Activated CD4-positive, alpha-beta T cell treated with anti-CD3 and anti-CD28 coated beads for 36 hours (primary cell): ENCODE measurements around the gene AFG3L2. TPM values are rescaled to one million over a fixed set of nuclear protein-coding genes. Genes with fewer than 3 reads are reported as not detected.
A peak's percentile ranks its signal among the peaks of the same experiment; 100 is the strongest.
"Not testable (repeated sequence)": the region's sequence is repeated elsewhere in the genome, so short reads cannot be mapped to it uniquely, and the experiment has no call there.

Experiments used
- ATAC-seq: fragments of 200-7000 bp; cut with Tn5 transposase; one replicate; pipeline ENCODE4 v1.10.0; 2021; ENCODE audit warnings: mild to moderate bottlenecking, moderate library complexity
- CTCF ChIA-PET: fragments of 350-600 bp; sonication (Branson Sonifier 250); formaldehyde crosslinking; loops from one replicate; lab custom pipeline; 2021; ENCODE audit warnings: antibody characterized with exemption; lab: Charles Lee
- POLR2A ChIA-PET: fragments of 350-600 bp; sonication (Branson Sonifier 250); formaldehyde crosslinking; loops from one replicate; lab custom pipeline; 2021; ENCODE audit warnings: antibody characterized with exemption, inconsistent platforms; lab: Charles Lee
- DNase-seq: peaks from one replicate; pipeline ENCODE4 v3.0.0-alpha.2; 2020
- H3K27ac Mint-ChIP-seq: one replicate; pipeline ENCODE4 v1.8.0; 2021; ENCODE audit warnings: mixed read lengths
- H3K27me3 Mint-ChIP-seq: one replicate; pipeline ENCODE4 v1.8.0; 2021; ENCODE audit warnings: mixed read lengths
- H3K36me3 Mint-ChIP-seq: one replicate; pipeline ENCODE4 v1.8.0; 2021; ENCODE audit warnings: low read depth, mixed read lengths
- H3K4me1 Mint-ChIP-seq: one replicate; pipeline ENCODE4 v1.8.0; 2021; ENCODE audit warnings: mixed read lengths
- H3K4me3 Mint-ChIP-seq: one replicate; pipeline ENCODE4 v1.8.0; 2021; ENCODE audit warnings: mild to moderate bottlenecking, moderate library complexity, mixed read lengths
- H3K9me3 Mint-ChIP-seq: one replicate; pipeline ENCODE4 v1.8.0; 2021; ENCODE audit warnings: low read depth, mixed read lengths
- intact Hi-C, 2 experiments: fragments of 100-400 bp; cut with DNase I in 1 of 2; cut with micrococcal nuclease in 1 of 2; formaldehyde crosslinking; loops; one replicate each; pipeline versions ENCODE4 v1.14.2 to v1.15.1; 2022 to 2024; cut with DNase I, micrococcal nuclease
- total RNA-seq, 2 experiments: library from RNA; stranded (reverse); gene quantifications; one replicate each; pipeline ENCODE4 v1.2.3, GENCODE V29; 2021

The AFG3L2 gene
- total RNA-seq, 2 experiments from 2014 or later: 38.0 to 56.5 TPM

DNA sequence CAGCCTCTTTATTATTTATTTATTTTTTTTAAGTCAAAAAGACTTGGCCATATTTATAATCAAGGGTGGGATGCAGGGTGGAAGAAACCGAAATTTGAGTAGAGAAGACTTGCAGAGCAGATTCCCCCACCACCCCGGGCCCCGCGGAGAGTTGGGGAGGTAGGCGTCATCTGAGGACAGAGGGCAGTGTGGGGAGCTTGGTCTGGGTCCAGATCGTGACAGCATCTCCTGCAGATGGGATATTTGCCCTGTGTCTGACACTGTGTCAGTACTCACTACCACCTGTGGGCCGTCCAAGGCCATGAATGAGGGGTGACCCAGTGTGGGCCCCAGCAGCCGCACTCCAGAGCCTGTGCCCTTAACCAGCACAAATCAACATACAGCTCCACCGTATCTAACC lies 20.2 kb upstream of the AFG3L2 start:
- no peak for ATAC-seq
- no peak overlapping the region for H3K27ac Mint-ChIP-seq
- ChIA-PET CTCF (no interaction called here), POLR2A (no interaction called here)
- no peak for DNase-seq
- H3K27me3 Mint-ChIP-seq: peaks cover 14% of the 10 kb centered on the region
- intact Hi-C loops: loop anchor here in 1 of 2 experiments (10.0 kb wide), 1 partner anchor 538 kb away; no protein-coding TSS in a partner anchor
- no peaks in the 10 kb centered on the region for H3K4me1 Mint-ChIP-seq
- no peaks in the 10 kb centered on the region for H3K36me3 Mint-ChIP-seq
- H3K9me3 Mint-ChIP-seq: no peaks in the 10 kb centered on the region
- H3K4me3 Mint-ChIP-seq: no peak overlapping the region

DNA sequence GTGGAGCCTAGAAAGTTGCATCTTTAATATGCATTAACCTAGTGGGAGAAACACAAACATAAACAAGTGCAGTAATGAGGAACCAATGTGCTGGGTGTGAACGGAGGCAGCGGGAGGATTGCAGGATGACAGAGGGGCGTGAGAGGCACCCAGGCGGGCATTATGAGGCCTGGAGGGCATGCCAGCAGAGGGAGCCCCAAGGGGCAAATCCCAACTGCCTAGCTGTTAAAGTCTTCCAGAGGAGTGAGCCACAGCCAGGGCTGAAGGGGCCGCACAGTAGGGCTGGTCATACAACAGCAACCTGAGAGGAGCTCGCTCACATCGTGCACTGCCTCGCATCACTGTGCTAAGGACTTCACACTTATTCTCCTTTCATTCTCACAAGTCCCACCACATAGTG lies 17.4 kb upstream of the AFG3L2 start:
- peaks cover 9% of the 10 kb centered on the region for H3K27me3 Mint-ChIP-seq
- no peak overlapping the region for H3K4me3 Mint-ChIP-seq
- no peaks in the 10 kb centered on the region for H3K36me3 Mint-ChIP-seq
- no peaks in the 10 kb centered on the region for H3K9me3 Mint-ChIP-seq
- intact Hi-C loops: loop anchor here (5.0 to 10.0 kb wide), 2 partner anchors 540 to 763 kb away; no protein-coding TSS in a partner anchor
- H3K4me1 Mint-ChIP-seq: no peaks in the 10 kb centered on the region
- no peak for ATAC-seq
- POLR2A ChIA-PET: interaction anchor here (0.6 kb wide), 1 partner anchor 251 kb away, joined by 4 read pairs; no protein-coding TSS in a partner anchor
- CTCF ChIA-PET: interaction anchor here (1.0 to 3.8 kb wide), 3 partner anchors 11 to 269 kb away, joined by 3 to 21 read pairs (median 6); partner anchors contain the start of gene SPIRE1
- no peak overlapping the region for H3K27ac Mint-ChIP-seq
- DNase-seq: peak; percentile 31

- H3K4me3 Mint-ChIP-seq: no peak overlapping the region
- no peak for DNase-seq
- H3K9me3 Mint-ChIP-seq: no peaks in the 10 kb centered on the region
- ChIA-PET CTCF (interaction anchor here (1.2 to 3.8 kb wide), 4 partner anchors 10 to 270 kb away, joined by 3 to 21 read pairs (median 8); partner anchors contain the start of gene SPIRE1), POLR2A (interaction anchor here (0.6 kb wide), 1 partner anchor 251 kb away, joined by 4 read pairs; no protein-coding TSS in a partner anchor)
- H3K4me1 Mint-ChIP-seq: no peaks in the 10 kb centered on the region
- ATAC-seq: no peak
- H3K36me3 Mint-ChIP-seq: no peaks in the 10 kb centered on the region
- peaks cover 9% of the 10 kb centered on the region for H3K27me3 Mint-ChIP-seq
- intact Hi-C loops: loop anchor here (5.0 to 10.0 kb wide), 2 partner anchors 541 to 763 kb away; no protein-coding TSS in a partner anchor
- no peak overlapping the region for H3K27ac Mint-ChIP-seq
These were observed 17.0 kb upstream of the AFG3L2 start for GRCh38 chr18:12393998-12394397.

DNA sequence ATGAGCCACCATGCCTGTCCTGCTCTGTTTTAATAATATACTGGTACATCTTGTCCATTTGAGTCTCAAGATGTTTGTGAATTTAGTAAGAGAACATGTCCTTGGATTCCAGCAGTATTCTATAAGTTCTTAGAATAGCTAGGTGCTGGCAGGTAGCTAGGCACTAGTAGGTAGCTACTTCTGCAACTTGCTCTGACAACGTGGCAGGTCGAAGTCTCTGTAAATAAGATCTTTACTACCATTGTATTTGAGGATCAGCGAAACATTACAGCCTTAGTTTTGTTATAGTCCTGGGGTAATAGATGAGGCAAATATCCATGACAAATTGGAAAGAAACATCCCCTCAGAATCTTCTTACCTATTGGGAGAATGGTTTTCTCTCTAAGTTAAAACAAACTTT lies 16.5 kb upstream of the AFG3L2 start:
- intact Hi-C loops: loop anchor here (5.0 to 10.0 kb wide), 2 partner anchors 541 to 764 kb away; no protein-coding TSS in a partner anchor
- Mint-ChIP-seq H3K9me3 (no peaks in the 10 kb centered on the region), H3K4me1 (no peaks in the 10 kb centered on the region), H3K4me3 (no peak overlapping the region), H3K27me3 (peaks cover 9% of the 10 kb centered on the region), H3K36me3 (no peaks in the 10 kb centered on the region), H3K27ac (no peak overlapping the region)
- POLR2A ChIA-PET: interaction anchor here (0.6 kb wide), 1 partner anchor 266 kb away, joined by 6 read pairs; no protein-coding TSS in a partner anchor
- ATAC-seq: no peak
- no peak for DNase-seq
- CTCF ChIA-PET: interaction anchor here (1.2 to 3.8 kb wide), 7 partner anchors 9 to 332 kb away, joined by 3 to 21 read pairs (median 8); partner anchors contain the start of gene SPIRE1

DNA sequence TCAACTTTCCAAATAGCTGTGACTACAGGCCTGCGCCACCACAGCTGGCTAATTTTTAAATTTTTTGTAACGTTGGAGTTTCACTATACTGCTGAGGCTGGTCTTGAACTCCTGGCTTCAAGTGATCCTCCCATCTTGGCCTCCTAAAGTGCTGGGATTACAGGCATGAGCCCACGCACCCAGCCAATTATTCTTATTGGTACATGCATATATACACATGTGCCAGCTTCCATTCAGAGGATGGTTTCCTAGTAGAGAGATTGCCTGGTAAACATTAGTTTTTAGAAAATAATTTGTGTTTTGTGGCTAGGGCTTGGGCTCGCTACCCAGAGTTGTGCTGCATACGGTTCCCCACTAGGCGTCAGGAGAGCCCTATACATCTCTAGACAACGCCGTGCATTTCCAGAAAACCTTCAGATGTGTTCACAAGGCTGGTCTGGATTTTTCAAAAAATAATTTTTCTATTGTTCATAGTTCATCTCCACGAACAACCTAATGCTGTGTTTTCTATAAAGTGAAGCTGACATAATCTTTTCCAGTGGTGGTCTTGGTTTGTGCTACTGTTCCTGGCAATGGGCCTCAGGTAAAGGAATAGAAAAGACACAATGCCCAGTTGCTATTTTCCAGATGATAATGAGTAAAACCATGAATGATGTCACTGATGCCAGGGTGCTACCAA lies 14.6 kb upstream of the AFG3L2 start:
- Mint-ChIP-seq H3K27ac (no peak overlapping the region), H3K36me3 (no peaks in the 10 kb centered on the region), H3K27me3 (peaks cover 6% of the 10 kb centered on the region), H3K9me3 (no peaks in the 10 kb centered on the region), H3K4me3 (no peak overlapping the region), H3K4me1 (no peaks in the 10 kb centered on the region)
- intact Hi-C loops: loop anchor here (1.0 to 10.0 kb wide), 4 partner anchors 269 to 766 kb away; no protein-coding TSS in a partner anchor
- DNase-seq (peak; percentile 72), ATAC-seq (peak; percentile 97)
- ChIA-PET CTCF (interaction anchor here (0.6 to 3.8 kb wide), 12 partner anchors 11 to 490 kb away, joined by 3 to 21 read pairs (median 4); partner anchors contain the start of genes AFG3L2, PRELID3A and SPIRE1), POLR2A (no interaction called here)

- Mint-ChIP-seq H3K9me3 (no peaks in the 10 kb centered on the region), H3K36me3 (no peaks in the 10 kb centered on the region), H3K27me3 (no peaks in the 10 kb centered on the region), H3K4me1 (no peaks in the 10 kb centered on the region), H3K4me3 (no peak overlapping the region), H3K27ac (no peak overlapping the region)
- intact Hi-C loops: no loop called here
- ChIA-PET POLR2A (no interaction called here), CTCF (no interaction called here)
- no peak for DNase-seq
- no peak for ATAC-seq
These were observed 11.4 kb upstream of the AFG3L2 start for GRCh38 chr18:12388442-12388841.

GRCh38 chr18:12384261-12384660 lies 7.2 kb upstream of the AFG3L2 start:
- POLR2A ChIA-PET: interaction anchor here (0.6 kb wide), 1 partner anchor 316 kb away, joined by 4 read pairs; no protein-coding TSS in a partner anchor
- no peak overlapping the region for H3K4me3 Mint-ChIP-seq
- CTCF ChIA-PET: interaction anchor here (0.7 to 1.4 kb wide), 3 partner anchors 9 to 275 kb away, joined by 3 to 4 read pairs (median 3); no protein-coding TSS in a partner anchor

GRCh38 chr18:12383759-12384158 lies 6.7 kb upstream of the AFG3L2 start:
- H3K9me3 Mint-ChIP-seq, H3K27ac Mint-ChIP-seq, ATAC-seq, H3K4me3 Mint-ChIP-seq, DNase-seq, intact Hi-C loops, H3K27me3 Mint-ChIP-seq, POLR2A ChIA-PET, H3K4me1 Mint-ChIP-seq, H3K36me3 Mint-ChIP-seq: not testable (repeated sequence)
- CTCF ChIA-PET: interaction anchor here (1.4 kb wide), 1 partner anchor 10 kb away, joined by 4 read pairs; no protein-coding TSS in a partner anchor

More at GRCh38 chr18:12384261-12384660, 7.2 kb upstream of the AFG3L2 start:
- Mint-ChIP-seq H3K27ac (no peak overlapping the region), H3K9me3 (no peaks in the 10 kb centered on the region), H3K27me3 (no peaks in the 10 kb centered on the region), H3K36me3 (no peaks in the 10 kb centered on the region), H3K4me1 (no peaks in the 10 kb centered on the region)
- no peak for ATAC-seq
- no peak for DNase-seq
- intact Hi-C loops: no loop called here

DNA sequence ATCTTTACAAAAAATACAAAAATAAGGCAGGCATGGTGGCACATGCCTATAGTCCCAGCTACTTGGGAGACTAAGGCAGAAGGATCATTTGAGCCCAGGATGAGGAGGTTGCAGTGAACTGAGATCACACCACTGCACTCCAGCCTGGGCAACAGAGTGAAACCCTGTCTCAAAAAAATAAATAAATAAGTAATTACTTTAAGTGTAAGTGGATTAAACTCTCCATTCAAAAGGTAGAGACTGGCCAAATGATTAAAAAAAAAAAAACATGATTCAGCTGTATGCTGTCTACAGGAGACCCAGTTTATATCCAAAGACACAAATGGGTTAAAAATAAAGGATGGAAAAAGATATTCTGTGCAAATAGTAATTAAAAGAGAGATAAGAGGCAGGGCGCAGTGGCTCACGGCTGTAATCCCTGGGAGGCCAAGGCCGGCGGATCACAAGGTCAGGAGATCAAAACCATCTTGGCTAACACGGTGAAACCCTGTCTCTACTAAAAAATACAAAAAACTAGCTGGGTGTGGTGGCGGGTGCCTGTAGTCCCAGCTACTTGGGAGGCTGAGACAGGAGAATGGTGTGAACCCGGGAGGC lies 5.3 kb upstream of the AFG3L2 start:
- H3K27ac Mint-ChIP-seq, H3K4me1 Mint-ChIP-seq, POLR2A ChIA-PET, H3K9me3 Mint-ChIP-seq, DNase-seq, H3K36me3 Mint-ChIP-seq, CTCF ChIA-PET, H3K27me3 Mint-ChIP-seq, intact Hi-C loops, H3K4me3 Mint-ChIP-seq, ATAC-seq: not testable (repeated sequence)

- H3K4me1 Mint-ChIP-seq: peaks cover 32% of the 10 kb centered on the region
These were observed 1.2 kb upstream of the AFG3L2 start for GRCh38 chr18:12378198-12378558.

More at GRCh38 chr18:12378198-12378558, 1.2 kb upstream of the AFG3L2 start:
- not testable (repeated sequence) for H3K36me3 Mint-ChIP-seq, H3K27ac Mint-ChIP-seq, H3K27me3 Mint-ChIP-seq, DNase-seq, H3K9me3 Mint-ChIP-seq, ATAC-seq
- CTCF ChIA-PET: interaction anchor here (0.6 to 1.6 kb wide), 3 partner anchors 14 to 29 kb away, joined by 3 to 6 read pairs (median 4); partner anchors contain the start of gene PRELID3A
- peak overlapping the region; percentile 92 for H3K4me3 Mint-ChIP-seq
- POLR2A ChIA-PET: interaction anchor here (1.0 to 1.4 kb wide), 2 partner anchors 66 to 506 kb away, joined by 3 to 5 read pairs; partner anchors contain the start of gene PTPN2
- intact Hi-C loops: loop anchor here in 1 of 2 experiments (5.0 kb wide), 2 partner anchors 279 to 759 kb away; partner anchors contain the start of gene SPIRE1
